HG03565 (cell line): Measurements from ENCODE around the gene LACRT.
"Not testable (repeated sequence)": the region's sequence is repeated elsewhere in the genome, so short reads cannot be mapped to it uniquely, and the experiment has no call there.

Experiments used
- ATAC-seq: cut with Tn5 transposase; IDR thresholded peaks from one replicate; pipeline ENCODE4 v1.9.1; 2021; ENCODE audit warnings: mild to moderate bottlenecking, moderate library complexity; ENCODE audit not compliant: unreplicated experiment

Gene LACRT

GRCh38 chr12:54634795-54635194, at the start of gene LACRT:
TSS of gene LACRT (minus strand) at chr12:54634895. CDS start at chr12:54634841, 54 bp downstream.
- ATAC-seq, result no peak

DNA sequence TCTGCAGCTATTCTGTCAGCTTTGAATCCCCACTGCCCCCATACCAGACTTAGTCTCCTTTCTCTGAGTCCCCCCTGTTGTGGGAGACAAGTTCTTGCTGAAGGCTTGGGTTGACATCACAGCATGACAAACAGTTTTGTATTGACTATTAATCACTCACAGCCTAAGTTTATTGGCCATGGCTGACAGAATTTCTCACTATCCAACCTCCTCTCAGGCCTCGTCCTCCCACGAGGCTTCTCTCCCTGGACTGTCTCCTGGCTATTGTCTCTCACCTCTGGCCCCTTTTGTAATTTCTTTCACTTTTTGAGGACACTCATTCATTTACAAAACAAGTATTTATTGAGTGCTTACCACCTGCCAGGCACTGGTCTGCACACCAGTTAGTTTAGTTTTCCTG, 48.7 kb upstream of the LACRT start:
- no peak for ATAC-seq

- ATAC-seq, result no peak
Measured at GRCh38 chr12:54682674-54683073, 48.0 kb upstream of the LACRT start.

GRCh38 chr12:54680374-54680773, 45.7 kb upstream of the LACRT start:
- peak; percentile 68 for ATAC-seq

DNA sequence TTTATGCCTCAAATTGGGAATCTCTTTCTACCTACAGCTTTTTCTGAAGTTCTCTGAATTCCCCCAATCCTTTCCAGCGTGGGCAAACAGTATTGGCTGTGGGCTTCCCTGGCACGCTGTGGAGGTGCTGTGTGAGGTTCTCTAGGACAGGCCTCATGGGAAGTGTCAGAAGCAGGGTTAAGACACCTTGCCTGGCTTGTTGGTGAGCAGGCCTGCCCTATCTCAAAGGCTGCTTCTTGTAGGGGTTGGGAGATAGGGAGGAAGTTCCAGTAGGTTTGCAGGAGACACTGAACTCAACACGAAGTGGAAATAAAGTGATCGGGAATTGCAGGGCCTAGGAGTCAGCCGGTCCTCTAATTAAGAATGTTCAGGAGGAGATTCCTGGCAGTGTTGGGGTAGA, 43.4 kb upstream of the LACRT start:
- no peak for ATAC-seq

GRCh38 chr12:54667945-54668344, 33.2 kb upstream of the LACRT start:
- ATAC-seq, result no peak

- ATAC-seq, result no peak
Measured at GRCh38 chr12:54666008-54666407, 31.3 kb upstream of the LACRT start.

- not testable (repeated sequence) for ATAC-seq
Measured at GRCh38 chr12:54665022-54665635, 30.4 kb upstream of the LACRT start.

GRCh38 chr12:54663603-54664002, 28.9 kb upstream of the LACRT start:
- ATAC-seq, result no peak

GRCh38 chr12:54662026-54662425, 27.3 kb upstream of the LACRT start:
- no peak for ATAC-seq

DNA sequence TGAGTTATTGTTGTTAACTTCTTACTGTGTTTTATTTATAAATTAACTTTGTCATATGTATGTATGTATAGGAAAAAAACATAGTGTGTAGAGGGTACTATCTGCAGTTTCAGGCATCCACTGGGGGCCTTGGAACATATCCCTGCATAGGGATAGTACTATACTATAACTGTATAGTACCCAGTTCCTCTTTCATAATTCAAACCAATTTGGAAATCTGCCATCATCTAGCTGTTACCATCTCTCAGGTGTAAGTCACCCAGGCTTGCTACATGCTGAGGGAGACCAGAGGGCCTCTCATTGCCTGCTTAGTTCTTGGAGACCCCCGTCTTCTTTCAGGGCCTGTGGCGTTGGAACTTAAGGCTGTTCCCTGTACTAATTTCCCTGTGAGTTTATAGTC, 26.4 kb upstream of the LACRT start:
- ATAC-seq, result peak; percentile 47

- ATAC-seq, result no peak
Measured at GRCh38 chr12:54660320-54660962, 25.7 kb upstream of the LACRT start.

GRCh38 chr12:54658306-54659264, 23.9 kb upstream of the LACRT start:
- ATAC-seq, result peak; percentile 69

DNA sequence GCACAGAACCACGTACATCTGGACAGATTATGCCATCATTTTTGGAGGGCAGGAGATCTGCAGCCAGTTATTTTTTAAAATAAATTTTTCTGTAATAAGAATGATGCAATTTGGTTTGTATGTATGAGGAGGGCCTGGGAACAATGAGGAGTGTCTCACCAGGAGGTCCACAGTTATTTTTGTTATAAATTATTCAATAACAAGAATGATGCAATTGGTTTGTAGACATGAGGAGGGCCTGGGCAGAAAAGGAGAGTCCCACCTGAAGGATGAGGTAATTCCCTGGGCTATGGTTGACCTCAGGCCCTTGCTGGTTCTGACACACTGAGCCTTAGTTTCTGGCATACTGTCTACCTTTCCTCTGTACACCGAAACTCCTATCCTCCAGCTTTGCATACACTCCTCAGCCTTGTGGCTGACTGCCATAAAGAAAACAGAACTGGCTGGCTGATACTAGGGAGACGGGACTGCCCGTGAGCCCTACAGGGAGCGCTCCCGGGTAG, 22.5 kb upstream of the LACRT start:
- ATAC-seq, result no peak

DNA sequence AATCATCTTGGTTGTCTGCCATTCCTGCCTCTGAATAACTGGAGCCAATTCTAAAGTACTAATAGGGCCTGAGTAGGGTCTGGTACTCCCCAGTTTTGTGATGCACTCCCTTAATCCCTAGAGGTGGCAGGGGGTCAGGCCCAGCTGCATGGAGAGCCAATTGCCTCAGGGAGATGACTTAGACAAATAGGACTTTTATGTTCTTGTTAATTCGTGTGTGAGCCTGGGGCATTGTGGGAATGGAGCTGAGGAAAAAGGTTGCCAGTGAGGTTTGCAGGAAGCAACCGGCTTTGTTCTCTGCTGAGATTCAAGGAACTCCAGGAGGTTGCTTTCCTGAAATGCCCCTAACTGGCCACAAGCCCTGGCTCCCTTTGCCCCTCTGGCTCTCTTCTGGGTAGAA, 20.2 kb upstream of the LACRT start:
- ATAC-seq, result no peak

DNA sequence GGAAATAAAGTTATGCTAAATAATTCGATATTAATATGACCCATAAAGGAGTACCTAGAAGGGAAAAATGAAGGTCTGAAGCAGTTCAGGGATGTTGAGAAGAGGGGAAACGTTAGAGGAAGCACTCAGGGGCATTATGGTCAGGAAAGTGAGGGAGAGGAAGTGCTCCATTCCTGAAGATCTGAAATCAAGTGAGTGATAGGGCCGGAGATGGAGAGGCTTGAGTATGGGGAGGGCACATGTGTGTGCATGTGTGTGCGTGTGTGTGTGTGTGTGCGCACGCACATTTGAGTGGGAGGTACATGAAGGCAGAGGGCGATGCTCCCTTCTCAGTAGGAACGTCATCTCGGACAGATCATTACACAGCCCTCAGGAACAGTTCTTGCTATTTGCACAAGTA, 18.3 kb upstream of the LACRT start:
- ATAC-seq, result no peak

GRCh38 chr12:54650889-54651288, 16.2 kb upstream of the LACRT start:
- ATAC-seq, result no peak

DNA sequence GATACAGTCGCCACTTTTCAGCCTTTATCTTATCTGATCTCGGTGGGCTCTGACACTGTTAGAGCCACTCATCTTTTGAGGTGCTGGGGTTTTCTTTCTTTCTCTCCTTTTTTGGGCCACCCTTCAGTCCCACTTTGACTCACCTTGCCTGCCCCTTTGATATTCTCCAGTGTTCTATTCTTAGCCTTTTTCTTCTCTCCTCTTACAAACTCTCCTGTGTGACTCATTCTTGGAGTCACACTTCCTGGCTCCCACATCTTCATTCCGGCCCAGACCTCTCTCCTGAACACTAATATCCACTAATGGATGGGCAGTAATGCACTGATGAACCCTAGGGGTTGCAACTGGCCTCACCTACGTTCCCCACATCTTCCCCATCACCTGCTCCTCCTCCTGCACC, 15.7 kb upstream of the LACRT start:
- no peak for ATAC-seq

DNA sequence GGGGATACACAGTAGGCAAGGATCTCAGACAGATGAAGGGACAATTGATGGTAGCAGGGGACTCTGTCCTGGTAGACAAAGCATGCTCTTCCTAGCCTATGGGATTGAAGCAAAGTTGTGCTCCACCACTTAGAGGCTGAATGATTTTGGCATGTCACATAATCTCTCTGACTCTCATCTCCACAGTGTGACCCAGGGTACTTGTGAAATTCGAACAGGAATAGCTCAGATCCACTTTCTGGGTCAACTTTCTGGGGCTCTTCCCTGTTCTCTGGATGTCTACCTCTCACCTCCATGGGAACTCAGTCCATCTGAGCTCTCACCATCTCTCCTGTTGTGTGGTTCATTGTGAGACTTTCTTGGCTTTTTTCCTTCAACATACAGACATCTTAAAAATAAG, 15.1 kb upstream of the LACRT start:
- ATAC-seq, result no peak

GRCh38 chr12:54648265-54648664, 13.6 kb upstream of the LACRT start, which contains the start of gene DCD:
TSS of gene DCD (minus strand) at chr12:54648365. CDS start at chr12:54648303, 62 bp downstream.
- no peak for ATAC-seq

DNA sequence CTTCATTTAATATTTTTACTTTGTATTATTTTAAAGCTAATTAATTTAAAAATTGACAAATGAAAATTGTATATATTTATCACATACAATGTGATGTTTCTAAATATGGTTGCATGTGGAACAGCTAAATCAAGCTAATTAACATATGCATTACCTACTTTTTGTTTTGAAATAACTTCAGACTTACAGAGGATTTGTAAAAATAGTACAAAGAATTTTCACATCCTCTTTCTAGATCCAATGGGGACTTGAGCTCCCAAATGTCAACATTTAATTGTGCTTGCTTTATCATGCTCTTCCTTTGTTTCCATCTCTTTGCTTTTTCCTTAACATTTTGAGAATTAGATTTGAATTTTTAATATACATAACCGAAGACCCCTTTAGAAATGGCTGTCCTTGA, 6.9 kb upstream of the LACRT start:
- no peak for ATAC-seq
